Body of pancreas (tissue), 4 donors: ENCODE measurements around the gene RANBP17. TPM values are rescaled to one million over a fixed set of nuclear protein-coding genes. Genes with fewer than 3 reads are reported as not detected.

ENCODE experiments used
- ATAC-seq: fragments of 150-250 bp; one replicate; pipeline ENCODE4 v1.9.1; 2016
- DNase-seq, 4 donors: peaks; one replicate each; pipeline ENCODE4 v3.0.0-alpha.2; 2019
- H3K27ac ChIP-seq, 4 donors: fragments of 200-600 bp; sonication (generic); 1 replicate in 3 of 4; 2 replicates in 1 of 4; pipeline versions ENCODE4 v1.5.1 to v1.6.1; 2016 to 2019; ENCODE audit warnings: mild to moderate bottlenecking in 1 of 4, mixed read lengths in 1 of 4, moderate library complexity in 1 of 4
- H3K27me3 ChIP-seq, 2 donors: fragments of 200-600 bp; sonication (generic); one replicate each; pipeline ENCODE4 v1.6.0; 2016; ENCODE audit warnings: mild to moderate bottlenecking in 1 of 2
- H3K36me3 ChIP-seq, 2 donors: fragments of 200-600 bp; sonication (generic); replicated peaks in 1 of 2; 2 replicates each; pipeline ENCODE4 v1.5.1; 2016; ENCODE audit warnings: low read depth in 2 of 2; ENCODE audit not compliant: insufficient read depth in 1 of 2
- H3K4me1 ChIP-seq: fragments of 200-600 bp; sonication (generic); one replicate; pipeline ENCODE4 v1.6.0; 2016
- H3K4me3 ChIP-seq, 2 donors: fragments of 200-600 bp; sonication (generic); 1 replicate in 1 of 2; 2 replicates in 1 of 2; pipeline ENCODE4 v1.5.1; 2016 to 2019
- H3K9me3 ChIP-seq, 3 donors: fragments of 200-600 bp; sonication (generic); 1 replicate in 2 of 3; 2 replicates in 1 of 3; pipeline ENCODE4 v1.5.1; 2016
- CTCF ChIP-seq, 7 experiments: fragments of 450-650 bp in 4 of 7; fragments of 200-600 bp in 3 of 7; sonication (generic) in 3 of 7; IDR thresholded peaks; one replicate each; pipeline ENCODE4 v1.5.1; 2016 to 2019; ENCODE audit warnings: antibody characterized with exemption in 7 of 7
- POLR2A ChIP-seq, 3 donors: fragments of 450-650 bp; IDR thresholded peaks; one replicate each; pipeline ENCODE4 v1.6.1; 2016; ENCODE audit warnings: antibody characterized with exemption in 3 of 3, mild to moderate bottlenecking in 2 of 3
- WGBS, 2 donors: methylation state at CpG; one replicate each; pipeline ENCODE4 v1.1.5; 2017; 5-methylcytosine and 5-hydroxymethylcytosine counted together
- intact Hi-C: fragments of 100-400 bp; cut with DNase I; formaldehyde crosslinking; loops from one replicate; pipeline ENCODE4 v1.15.1; 2023
- total RNA-seq, 2 donors: library from RNA; depleted of rRNA; stranded (reverse); fragments of >200 nt; gene quantifications; one replicate each; pipeline ENCODE4 v1.1.0, GENCODE V29; 2016

Gene RANBP17
- total RNA-seq, 2 donors from 2014 or later = 6.6 to 9.1 TPM

GRCh38 chr5:171157276-171157675, 295.5 kb downstream of the RANBP17 start:
- H3K9me3 ChIP-seq = no peaks in the 10 kb centered on the region
- ATAC-seq (no peak), DNase-seq (no peak)
- intact Hi-C loops = no loop called here
- H3K36me3 ChIP-seq = no peaks in the 10 kb centered on the region
- H3K27ac ChIP-seq = no peak overlapping the region
- H3K4me1 ChIP-seq = no peaks in the 10 kb centered on the region
- TF ChIP-seq POLR2A (IDR thresholded peaks at IDR 0.05) = no peak
- TF ChIP-seq CTCF (IDR thresholded peaks at IDR 0.05) = no peak
- WGBS, 2 donors = 87 to 95% methylated on average over 2 of the region's 2 CpGs
- H3K27me3 ChIP-seq = no peaks in the 10 kb centered on the region
- H3K4me3 ChIP-seq = no peak overlapping the region

GRCh38 chr5:171157775-171158174, 296.0 kb downstream of the RANBP17 start:
- Histone ChIP-seq H3K9me3 (no peaks in the 10 kb centered on the region), H3K4me3 (no peak overlapping the region), H3K27me3 (no peaks in the 10 kb centered on the region), H3K27ac (no peak overlapping the region), H3K36me3 (no peaks in the 10 kb centered on the region), H3K4me1 (no peaks in the 10 kb centered on the region)
- no peak for ATAC-seq
- no peak for DNase-seq
- TF ChIP-seq CTCF (IDR thresholded peaks at IDR 0.05) (no peak), POLR2A (IDR thresholded peaks at IDR 0.05) (no peak)
- 94 to 100% methylated on average over 1 of the region's 1 CpG for WGBS, 2 donors
- intact Hi-C loops = no loop called here

- intact Hi-C loops = no loop called here
- Histone ChIP-seq H3K27me3 (no peaks in the 10 kb centered on the region), H3K36me3 (no peaks in the 10 kb centered on the region), H3K27ac (no peak overlapping the region), H3K4me3 (no peak overlapping the region), H3K4me1 (no peaks in the 10 kb centered on the region), H3K9me3 (no peaks in the 10 kb centered on the region)
- TF ChIP-seq CTCF (IDR thresholded peaks at IDR 0.05) = no peak
- TF ChIP-seq POLR2A (IDR thresholded peaks at IDR 0.05) = no peak
- DNase-seq (no peak), ATAC-seq (no peak)
- WGBS, 2 donors = 92 to 95% methylated on average over 1 of the region's 1 CpG
Observed at GRCh38 chr5:171158581-171158980, 296.8 kb downstream of the RANBP17 start.

GRCh38 chr5:171162165-171162564, 300.3 kb downstream of the RANBP17 start:
- H3K27ac ChIP-seq = no peak overlapping the region
- no peaks in the 10 kb centered on the region for H3K36me3 ChIP-seq
- TF ChIP-seq CTCF (IDR thresholded peaks at IDR 0.05) (no peak), POLR2A (IDR thresholded peaks at IDR 0.05) (no peak)
- 92 to 100% methylated on average over 1 of the region's 1 CpG for WGBS, 2 donors
- intact Hi-C loops = no loop called here
- H3K4me3 ChIP-seq = no peak overlapping the region
- ATAC-seq (no peak), DNase-seq (no peak)
- no peaks in the 10 kb centered on the region for H3K4me1 ChIP-seq
- no peaks in the 10 kb centered on the region for H3K9me3 ChIP-seq
- no peaks in the 10 kb centered on the region for H3K27me3 ChIP-seq

GRCh38 chr5:171162596-171162995, 300.8 kb downstream of the RANBP17 start:
- DNase-seq (no peak), ATAC-seq (no peak)
- no peak overlapping the region for H3K27ac ChIP-seq
- no peaks in the 10 kb centered on the region for H3K9me3 ChIP-seq
- no peaks in the 10 kb centered on the region for H3K27me3 ChIP-seq
- TF ChIP-seq POLR2A (IDR thresholded peaks at IDR 0.05) = no peak
- no peak for TF ChIP-seq CTCF (IDR thresholded peaks at IDR 0.05)
- 81 to 100% methylated on average over 1 of the region's 1 CpG for WGBS, 2 donors
- no peaks in the 10 kb centered on the region for H3K4me1 ChIP-seq
- H3K4me3 ChIP-seq = no peak overlapping the region
- no peaks in the 10 kb centered on the region for H3K36me3 ChIP-seq
- intact Hi-C loops = no loop called here
